RCC 7860 (cell line): ENCODE results near the gene HAT1.

Experiments used
- DNase-seq: peaks from one replicate; pipeline ENCODE4 v3.0.0-alpha.2; 2015; ENCODE audit warnings: low spot score
- FAIRE-seq: peaks from 2 replicates; lab custom pipeline; 2012; peaks lifted over from hg19 to GRCh38; lab: Jason Lieb, UNC

Gene HAT1

DNA sequence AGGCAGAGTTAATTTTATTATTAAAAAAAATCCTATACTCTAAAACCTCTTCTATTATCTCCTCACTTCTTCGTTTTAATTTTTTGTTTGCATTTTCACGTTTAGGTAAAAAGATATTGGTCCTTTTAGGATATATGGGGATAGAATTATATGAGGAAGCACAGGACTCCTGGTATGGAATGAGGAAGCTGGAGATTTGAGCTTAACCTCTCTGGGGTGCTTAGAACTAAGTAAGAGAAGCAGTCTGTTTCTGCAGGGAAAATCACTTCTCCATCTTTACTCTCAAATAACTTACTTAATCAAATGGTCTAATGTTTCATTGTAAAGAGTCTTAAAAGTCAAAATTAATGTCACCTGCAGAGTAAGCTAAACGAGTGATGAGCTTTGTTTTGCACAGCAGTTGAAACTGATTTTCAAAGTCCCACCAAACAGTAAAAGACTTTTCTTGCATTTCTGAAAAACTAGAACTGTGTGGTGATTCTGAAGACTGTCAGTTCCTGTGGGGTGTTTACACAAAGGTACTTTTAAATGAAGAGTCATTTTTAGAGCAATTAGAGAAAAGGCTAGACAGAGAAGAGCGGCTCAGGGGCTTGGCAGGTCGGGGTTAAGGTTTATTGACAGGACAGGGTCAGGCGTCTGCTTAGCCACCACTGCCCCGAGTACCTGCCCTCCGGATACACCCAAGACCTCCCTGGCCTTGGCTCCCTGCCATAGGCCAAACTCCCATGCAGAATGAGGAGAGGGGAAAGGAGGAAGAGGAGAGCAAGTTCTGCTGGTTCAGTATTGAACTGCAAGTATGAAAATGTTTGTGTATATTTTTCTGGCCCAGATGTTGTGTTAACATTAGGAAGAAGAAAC, 99.0 kb downstream of the HAT1 start:
- no peak for DNase-seq
- FAIRE-seq, result no peak

DNA sequence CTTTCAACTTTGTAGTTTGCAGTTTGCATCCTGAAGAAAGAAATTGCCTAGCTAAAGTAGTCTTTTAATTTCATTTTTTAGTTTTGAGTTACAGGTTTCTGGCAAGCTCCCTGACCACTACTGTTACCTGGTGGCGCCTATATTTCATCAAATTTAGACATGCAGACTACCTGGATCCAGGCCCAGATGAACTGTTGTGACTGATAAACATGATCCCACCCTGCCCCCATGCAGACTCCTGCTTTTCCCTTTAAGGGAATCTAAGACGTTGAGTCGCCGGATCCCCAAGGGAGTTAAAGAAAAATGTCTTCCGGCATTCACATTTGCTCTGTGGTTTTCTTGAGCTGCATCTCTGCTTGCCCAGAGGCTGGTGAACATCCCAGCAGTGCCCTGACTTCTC, 99.7 kb downstream of the HAT1 start:
- DNase-seq, result no peak

GRCh38 chr2:172031536-172031935, 109.3 kb downstream of the HAT1 start:
- DNase-seq (no peak), FAIRE-seq (no peak)

More for the DNA sequence above, 99.7 kb downstream of the HAT1 start:
- FAIRE-seq, result no peak
